H9 (cell line): ENCODE data around the gene DNAJB6. TPM values are rescaled to one million over a fixed set of nuclear protein-coding genes. Genes with fewer than 3 reads are reported as not detected.

Source experiments
- DNase-seq: peaks from one replicate; pipeline ENCODE4 v3.0.0-alpha.2; 2017
- H2AFZ ChIP-seq: one replicate; pipeline ENCODE4 v1.6.1; 2013; ENCODE audit warnings: mild to moderate bottlenecking, low read length, control low read depth, moderate library complexity
- H2AK5ac ChIP-seq: 2 replicates; pipeline ENCODE4 v1.6.1; 2013; ENCODE audit warnings: low read length, control low read depth, mixed read lengths; ENCODE audit not compliant: insufficient read length
- H2BK120ac ChIP-seq: one replicate; pipeline ENCODE4 v1.6.1; 2013; ENCODE audit warnings: low read depth, mild to moderate bottlenecking, low read length, control low read depth, inconsistent platforms; ENCODE audit not compliant: poor library complexity, severe bottlenecking
- H2BK12ac ChIP-seq: 2 replicates; pipeline ENCODE4 v1.6.1; 2013; ENCODE audit warnings: low read length, control low read depth, mixed read lengths, low read depth; ENCODE audit not compliant: insufficient read length
- H2BK15ac ChIP-seq: 2 replicates; pipeline ENCODE4 v1.6.1; 2013; ENCODE audit warnings: low read depth, low read length, control low read depth
- H2BK20ac ChIP-seq: one replicate; pipeline ENCODE4 v1.6.1; 2013; ENCODE audit warnings: low read depth, mild to moderate bottlenecking, low read length, control low read depth, inconsistent platforms; ENCODE audit not compliant: poor library complexity, severe bottlenecking
- H2BK5ac ChIP-seq: 2 replicates; pipeline ENCODE4 v1.6.1; 2013; ENCODE audit warnings: low read length, control low read depth, mixed read lengths; ENCODE audit not compliant: insufficient read length
- H3K14ac ChIP-seq: 2 replicates; pipeline ENCODE4 v1.6.1; 2013; ENCODE audit warnings: low read length, control low read depth; ENCODE audit not compliant: insufficient read depth
- H3K18ac ChIP-seq: 2 replicates; pipeline ENCODE4 v1.6.1; 2013; ENCODE audit warnings: low read depth, mild to moderate bottlenecking, mixed read lengths, low read length, control low read depth; ENCODE audit not compliant: insufficient read length
- H3K23ac ChIP-seq: 2 replicates; pipeline ENCODE4 v1.6.1; 2013; ENCODE audit warnings: low read length, control low read depth, mixed read lengths, low read depth; ENCODE audit not compliant: insufficient read length
- H3K23me2 ChIP-seq: 2 replicates; pipeline ENCODE4 v1.6.1; 2013; ENCODE audit warnings: low read depth, mild to moderate bottlenecking, mixed read lengths, low read length, control low read depth; ENCODE audit not compliant: insufficient read length, poor library complexity, severe bottlenecking
- H3K27ac ChIP-seq: 2 replicates; pipeline ENCODE4 v1.5.1; 2013; ENCODE audit warnings: low read length, control low read depth, mixed read lengths, low read depth; ENCODE audit not compliant: insufficient read length
- H3K27me3 ChIP-seq: 2 replicates; pipeline ENCODE4 v1.6.1; 2013; ENCODE audit warnings: low read length, control low read depth, inconsistent platforms; ENCODE audit not compliant: insufficient read depth
- H3K4ac ChIP-seq: 2 replicates; pipeline ENCODE4 v1.6.1; 2013; ENCODE audit warnings: low read depth, mild to moderate bottlenecking, control low read depth, inconsistent platforms, low read length, moderate library complexity
- H3K4me1 ChIP-seq: 2 replicates; pipeline ENCODE4 v1.6.1; 2013; ENCODE audit warnings: low read length, control low read depth, inconsistent platforms; ENCODE audit not compliant: insufficient read depth
- H3K4me2 ChIP-seq: 2 replicates; pipeline ENCODE4 v1.6.1; 2013; ENCODE audit warnings: low read length, control low read depth, mixed read lengths; ENCODE audit not compliant: insufficient read length, insufficient read depth
- H3K56ac ChIP-seq: 2 replicates; pipeline ENCODE4 v1.6.1; 2013; ENCODE audit warnings: low read depth, mild to moderate bottlenecking, mixed read lengths, low read length, control low read depth; ENCODE audit not compliant: insufficient read length
- H3K79me1 ChIP-seq: 2 replicates; pipeline ENCODE4 v1.6.1; 2013; ENCODE audit warnings: low read depth, mild to moderate bottlenecking, moderate library complexity, low read length, control low read depth, inconsistent platforms; ENCODE audit not compliant: insufficient read depth, poor library complexity, severe bottlenecking
- H3K79me2 ChIP-seq: 2 replicates; pipeline ENCODE4 v1.6.1; 2013; ENCODE audit warnings: low read length, control low read depth, inconsistent platforms; ENCODE audit not compliant: insufficient read depth
- H3K9ac ChIP-seq: 2 replicates; pipeline ENCODE4 v1.6.1; 2013; ENCODE audit warnings: low read length, control low read depth, mixed read lengths; ENCODE audit not compliant: insufficient read length; ENCODE audit errors: extremely low read depth
- H3K9me3 ChIP-seq: one replicate; pipeline ENCODE4 v1.6.1; 2013; ENCODE audit warnings: low read depth, low read length, inconsistent platforms; ENCODE audit not compliant: control insufficient read depth
- H3T11ph ChIP-seq: one replicate; pipeline ENCODE4 v1.6.1; 2013; ENCODE audit warnings: mild to moderate bottlenecking, low read length, control low read depth, inconsistent platforms
- H4K20me1 ChIP-seq: one replicate; pipeline ENCODE4 v1.6.1; 2013; ENCODE audit not compliant: control insufficient read depth, insufficient read length, insufficient read depth
- H4K5ac ChIP-seq: 2 replicates; pipeline ENCODE4 v1.6.1; 2013; ENCODE audit warnings: low read depth, mild to moderate bottlenecking, mixed read lengths, low read length, control low read depth; ENCODE audit not compliant: insufficient read length
- H4K8ac ChIP-seq: replicated peaks from 2 replicates; pipeline ENCODE4 v1.6.1; 2013; ENCODE audit warnings: low read length, control low read depth, mixed read lengths, low read depth; ENCODE audit not compliant: insufficient read length
- H4K91ac ChIP-seq: 2 replicates; pipeline ENCODE4 v1.6.1; 2013; ENCODE audit warnings: low read depth, mild to moderate bottlenecking, moderate library complexity, mixed read lengths, low read length, control low read depth; ENCODE audit not compliant: insufficient read length
- H3K27ac Mint-ChIP-seq, 3 experiments: 2 replicates in 2 of 3; 3 replicates in 1 of 3; pipeline ENCODE4 v1.8.0; 2020 to 2021; ENCODE audit warnings: mixed read lengths in 3 of 3, mild to moderate bottlenecking in 1 of 3, moderate library complexity in 1 of 3
- H3K27me3 Mint-ChIP-seq: 2 replicates; pipeline ENCODE4 v1.8.0; 2021; ENCODE audit warnings: low read depth, mild to moderate bottlenecking, moderate library complexity, mixed read lengths
- H3K36me3 Mint-ChIP-seq, 3 experiments: 2 replicates in 2 of 3; 3 replicates in 1 of 3; pipeline ENCODE4 v1.8.0; 2020 to 2021; ENCODE audit warnings: low read depth in 3 of 3, mixed read lengths in 3 of 3; ENCODE audit not compliant: insufficient read depth in 1 of 3
- H3K4me1 Mint-ChIP-seq, 2 experiments: 2 replicates each; pipeline ENCODE4 v1.8.0; 2020; ENCODE audit warnings: mixed read lengths in 2 of 2
- H3K4me3 Mint-ChIP-seq, 2 experiments: 2 replicates in 1 of 2; 3 replicates in 1 of 2; pipeline ENCODE4 v1.8.0; 2020 to 2021; ENCODE audit warnings: mild to moderate bottlenecking in 2 of 2, mixed read lengths in 2 of 2, moderate library complexity in 1 of 2
- H3K9me3 Mint-ChIP-seq, 2 experiments: 2 replicates in 1 of 2; 3 replicates in 1 of 2; pipeline ENCODE4 v1.8.0; 2020; ENCODE audit warnings: mild to moderate bottlenecking in 2 of 2, mixed read lengths in 2 of 2, moderate library complexity in 1 of 2
- WGBS: extraction: QIAGEN DNeasy Blood & Tissue Kit; methylation state at CpG from one replicate; pipeline ENCODE4 v1.1.7; 2013; ENCODE audit warnings: missing lambda C conversion rate, low lambda C conversion rate, mixed read lengths; ENCODE audit not compliant: insufficient read length; ENCODE audit errors: extremely low coverage; 5-methylcytosine and 5-hydroxymethylcytosine counted together
- total RNA-seq: library from RNA; stranded (reverse); gene quantifications from 2 replicates; pipeline ENCODE4 v1.2.1, GENCODE V29; 2021
- TF ChIP-seq, protein P1 (sequence below): fragments of 200-600 bp; sonication (generic); conservative IDR thresholded peaks from 3 replicates; pipeline ENCODE4 v1.8.0; 2021; ENCODE audit warnings: antibody characterized with exemption, mild to moderate bottlenecking

DNAJB6 gene
- total RNA-seq, 1 experiment from 2014 or later, result 215 TPM

DNA sequence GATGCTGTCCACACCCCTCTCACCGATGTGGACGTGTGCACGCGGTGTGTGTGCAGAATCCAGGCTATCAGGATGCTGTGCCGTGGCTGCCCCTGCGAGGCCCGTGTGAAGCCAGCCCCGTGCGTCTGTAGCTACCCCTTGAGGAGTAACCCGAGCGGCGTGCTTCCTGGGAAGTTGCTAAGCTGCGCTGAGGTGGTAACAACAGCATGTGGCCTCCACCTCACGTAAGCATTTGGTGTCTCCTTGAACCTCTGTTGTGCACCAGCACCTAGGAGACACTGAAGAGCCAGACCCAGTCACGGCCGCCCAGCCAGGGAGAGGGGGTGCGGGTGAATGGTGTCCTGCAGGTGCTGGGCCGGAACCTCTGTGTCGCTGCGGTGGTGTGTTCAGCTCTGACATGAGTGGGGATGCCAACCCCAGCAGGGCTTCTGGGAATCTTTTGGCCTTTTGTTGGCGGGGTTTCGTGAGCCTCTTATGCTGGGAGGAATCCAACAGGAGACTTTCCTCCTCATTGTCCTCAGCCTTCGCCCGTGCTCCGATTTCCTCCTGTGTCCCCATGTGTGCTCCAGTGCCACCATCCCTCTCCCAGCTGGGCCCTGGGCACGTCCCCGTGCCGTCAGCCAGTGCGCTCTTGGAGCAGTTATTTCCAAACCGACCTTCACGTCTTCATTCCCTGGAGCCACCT is 60.4 kb downstream of the DNAJB6 start:
- Histone ChIP-seq H3K14ac (no peak overlapping the region), H3K4me2 (no peak overlapping the region), H2BK20ac (no peak overlapping the region), H4K20me1 (no peaks in the 10 kb centered on the region), H4K5ac (no peak overlapping the region), H4K8ac (no peak overlapping the region), H3K56ac (no peak overlapping the region), H3T11ph (no peak overlapping the region), H3K4ac (no peak overlapping the region), H2BK5ac (no peak overlapping the region), H2AFZ (no peak overlapping the region), H3K79me1 (peaks cover 6% of the 10 kb centered on the region), H3K23me2 (no peaks in the 10 kb centered on the region), H2BK120ac (no peak overlapping the region), H4K91ac (no peak overlapping the region), H3K18ac (no peak overlapping the region), H2BK12ac (no peak overlapping the region), H3K27me3 (no peaks in the 10 kb centered on the region), H3K27ac (no peak overlapping the region), H3K23ac (no peak overlapping the region), H3K9ac (no peak overlapping the region), H3K9me3 (no peaks in the 10 kb centered on the region), H3K4me1 (no peaks in the 10 kb centered on the region), H2AK5ac (no peak overlapping the region), H3K79me2 (peaks cover 7% of the 10 kb centered on the region; the same call in 1 of the 2 replicates), H2BK15ac (no peak overlapping the region)
- TF ChIP-seq, protein P1, sequence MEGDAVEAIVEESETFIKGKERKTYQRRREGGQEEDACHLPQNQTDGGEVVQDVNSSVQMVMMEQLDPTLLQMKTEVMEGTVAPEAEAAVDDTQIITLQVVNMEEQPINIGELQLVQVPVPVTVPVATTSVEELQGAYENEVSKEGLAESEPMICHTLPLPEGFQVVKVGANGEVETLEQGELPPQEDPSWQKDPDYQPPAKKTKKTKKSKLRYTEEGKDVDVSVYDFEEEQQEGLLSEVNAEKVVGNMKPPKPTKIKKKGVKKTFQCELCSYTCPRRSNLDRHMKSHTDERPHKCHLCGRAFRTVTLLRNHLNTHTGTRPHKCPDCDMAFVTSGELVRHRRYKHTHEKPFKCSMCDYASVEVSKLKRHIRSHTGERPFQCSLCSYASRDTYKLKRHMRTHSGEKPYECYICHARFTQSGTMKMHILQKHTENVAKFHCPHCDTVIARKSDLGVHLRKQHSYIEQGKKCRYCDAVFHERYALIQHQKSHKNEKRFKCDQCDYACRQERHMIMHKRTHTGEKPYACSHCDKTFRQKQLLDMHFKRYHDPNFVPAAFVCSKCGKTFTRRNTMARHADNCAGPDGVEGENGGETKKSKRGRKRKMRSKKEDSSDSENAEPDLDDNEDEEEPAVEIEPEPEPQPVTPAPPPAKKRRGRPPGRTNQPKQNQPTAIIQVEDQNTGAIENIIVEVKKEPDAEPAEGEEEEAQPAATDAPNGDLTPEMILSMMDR, result no peak
- no peaks in the 10 kb centered on the region for H3K27me3 Mint-ChIP-seq
- H3K36me3 Mint-ChIP-seq, result peaks cover 32 to 55% (median 46%) of the 10 kb centered on the region in 3 experiments
- peak overlapping the region; percentile 76 to 98 (median 79); a peak in 6 of 7 replicates for H3K27ac Mint-ChIP-seq
- peaks cover 7 to 8% of the 10 kb centered on the region in 2 experiments; a peak in 3 of 4 replicates for H3K4me1 Mint-ChIP-seq
- WGBS, result no CpG with 5 or more reads among the region's 31 CpGs
- H3K4me3 Mint-ChIP-seq, result no peak overlapping the region; a peak in 1 of 5 replicates
- H3K9me3 Mint-ChIP-seq, result no peaks in the 10 kb centered on the region
- no peak for DNase-seq
